Naive thymus-derived CD4-positive, alpha-beta T cell (primary cell): ENCODE measurements around the gene CIBAR2. TPM values are rescaled to one million over a fixed set of nuclear protein-coding genes. Genes with fewer than 3 reads are reported as not detected.

Source experiments
- ATAC-seq: fragments of 150-1000 bp; cut with Tn5 transposase; 2 replicates; pipeline ENCODE4 v1.10.0; 2021; ENCODE audit warnings: mild to moderate bottlenecking, moderate library complexity
- CTCF ChIA-PET: fragments of 350-600 bp; sonication (Branson Sonifier 250); formaldehyde crosslinking; loops from one replicate; lab custom pipeline; 2021; ENCODE audit warnings: antibody characterized with exemption; lab: Charles Lee
- POLR2A ChIA-PET: fragments of 350-600 bp; sonication (Branson Sonifier 250); formaldehyde crosslinking; loops from one replicate; lab custom pipeline; 2021; ENCODE audit warnings: antibody characterized with exemption, inconsistent platforms; lab: Charles Lee
- DNase-seq, 9 donors: peaks; one replicate each; pipeline versions ENCODE4 v3.0.0 to v3.0.0-alpha.2; 2020 to 2022; ENCODE audit warnings: mixed read lengths in 1 of 9
- H3K27ac ChIP-seq: one replicate; pipeline ENCODE4 v1.7.0; 2013; ENCODE audit warnings: mild to moderate bottlenecking, low read depth, low read length, moderate library complexity
- H3K27me3 ChIP-seq, 2 donors: one replicate each; pipeline ENCODE4 v1.7.0; 2013; ENCODE audit warnings: low read length in 2 of 2, mild to moderate bottlenecking in 2 of 2, moderate library complexity in 2 of 2; ENCODE audit not compliant: control insufficient read depth in 2 of 2, insufficient read depth in 2 of 2
- H3K36me3 ChIP-seq, 3 experiments: 1 replicate in 2 of 3; 2 replicates in 1 of 3; pipeline ENCODE4 v1.7.0; 2013; ENCODE audit warnings: low read length in 3 of 3, mild to moderate bottlenecking in 3 of 3, moderate library complexity in 1 of 3; ENCODE audit not compliant: insufficient read depth in 3 of 3, control insufficient read depth in 2 of 3
- H3K4me1 ChIP-seq, 2 donors: one replicate each; pipeline ENCODE4 v1.7.0; 2013; ENCODE audit warnings: low read length in 2 of 2, mild to moderate bottlenecking in 2 of 2, moderate library complexity in 1 of 2; ENCODE audit not compliant: control insufficient read depth in 2 of 2, insufficient read depth in 2 of 2
- H3K4me3 ChIP-seq: 2 replicates; pipeline ENCODE4 v1.7.0; 2013; ENCODE audit warnings: mild to moderate bottlenecking, low read length
- H3K9me3 ChIP-seq, 3 experiments: 1 replicate in 2 of 3; 2 replicates in 1 of 3; pipeline ENCODE4 v1.7.0; 2013; ENCODE audit warnings: low read length in 3 of 3; ENCODE audit not compliant: control insufficient read depth in 2 of 3
- H3K27ac Mint-ChIP-seq, 9 donors: one replicate each; pipeline ENCODE4 v1.8.0; 2020 to 2022; ENCODE audit warnings: mixed read lengths in 9 of 9, mild to moderate bottlenecking in 8 of 9, moderate library complexity in 5 of 9, inconsistent platforms in 2 of 9
- H3K27me3 Mint-ChIP-seq, 5 donors: one replicate each; pipeline ENCODE4 v1.8.0; 2021 to 2022; ENCODE audit warnings: mixed read lengths in 5 of 5, mild to moderate bottlenecking in 1 of 5
- H3K36me3 Mint-ChIP-seq, 5 donors: one replicate each; pipeline ENCODE4 v1.8.0; 2020 to 2022; ENCODE audit warnings: mixed read lengths in 5 of 5, mild to moderate bottlenecking in 3 of 5, inconsistent platforms in 1 of 5
- H3K4me1 Mint-ChIP-seq, 7 donors: one replicate each; pipeline ENCODE4 v1.8.0; 2020 to 2022; ENCODE audit warnings: mixed read lengths in 7 of 7, mild to moderate bottlenecking in 3 of 7, inconsistent platforms in 1 of 7
- H3K4me3 Mint-ChIP-seq, 10 donors: one replicate each; pipeline ENCODE4 v1.8.0; 2020 to 2022; ENCODE audit warnings: mild to moderate bottlenecking in 10 of 10, mixed read lengths in 10 of 10, moderate library complexity in 6 of 10, inconsistent platforms in 2 of 10
- H3K9me3 Mint-ChIP-seq, 11 donors: one replicate each; pipeline ENCODE4 v1.8.0; 2020 to 2022; ENCODE audit warnings: mixed read lengths in 11 of 11, mild to moderate bottlenecking in 4 of 11, inconsistent platforms in 1 of 11, moderate library complexity in 1 of 11
- intact Hi-C, 2 donors: fragments of 100-400 bp; cut with micrococcal nuclease; formaldehyde crosslinking; loops; one replicate each; pipeline ENCODE4 v1.15.1; 2023
- polyA plus RNA-seq, 2 donors: library from polyadenylated mRNA; unstranded; fragments of 300-500 nt; fragmentation: Illumina TruSeq; gene quantifications; one replicate each; pipeline ENCODE4 v1.2.3, GENCODE V29; 2021
- total RNA-seq, 6 experiments: library from RNA in 5 of 6; stranded (reverse) in 5 of 6; gene quantifications; 1 replicate in 5 of 6; 2 replicates in 1 of 6; pipeline ENCODE4 v1.2.3 and lab custom pipeline; 2021 to 2026

Gene CIBAR2
- total and polyA plus RNA-seq, 7 experiments from 2014 or later, result not detected

- peaks cover 0 to 17% (median 0%) of the 10 kb centered on the region in 3 experiments for H3K36me3 ChIP-seq
- H3K9me3 Mint-ChIP-seq, result no peaks in the 10 kb centered on the region
- H3K27me3 ChIP-seq, result no peaks in the 10 kb centered on the region
- intact Hi-C loops, result loop anchor here in 1 of 2 donors (2.0 kb wide), 2 partner anchors 77 to 163 kb away; partner anchors contain the start of gene ZDHHC7
- no peak overlapping the region for H3K4me3 ChIP-seq
- no peak overlapping the region for H3K27ac ChIP-seq
- no peak for DNase-seq
- peaks cover 0 to 2% (median 0%) of the 10 kb centered on the region in 5 donors for H3K27me3 Mint-ChIP-seq
- peaks cover 0 to 4% (median 2%) of the 10 kb centered on the region in 5 donors for H3K36me3 Mint-ChIP-seq
- H3K4me1 ChIP-seq, result no peaks in the 10 kb centered on the region
- peak overlapping the region in 1 of 9 donors; percentile 8 for H3K27ac Mint-ChIP-seq
- ChIA-PET CTCF (interaction anchor here (1.0 to 2.2 kb wide), 4 partner anchors 32 to 334 kb away, joined by 3 to 18 read pairs (median 8); no protein-coding TSS in a partner anchor), POLR2A (no interaction called here)
- no peaks in the 10 kb centered on the region for H3K9me3 ChIP-seq
- no peak for ATAC-seq
- no peak overlapping the region for H3K4me3 Mint-ChIP-seq
- H3K4me1 Mint-ChIP-seq, result peaks cover 2 to 29% (median 14%) of the 10 kb centered on the region in 7 donors
Observed at GRCh38 chr16:85087899-85088569, 24.2 kb downstream of the CIBAR2 start.

GRCh38 chr16:85086347-85087291, 25.7 kb downstream of the CIBAR2 start:
- peak; percentile 88 for ATAC-seq
- Histone ChIP-seq H3K27ac (no peak overlapping the region), H3K4me3 (no peak overlapping the region), H3K9me3 (no peaks in the 10 kb centered on the region), H3K36me3 (peaks cover 0 to 18% (median 0%) of the 10 kb centered on the region in 3 experiments), H3K27me3 (no peaks in the 10 kb centered on the region), H3K4me1 (no peaks in the 10 kb centered on the region)
- CTCF ChIA-PET, result interaction anchor here (0.5 to 3.0 kb wide), 13 partner anchors 9 to 348 kb away, joined by 3 to 20 read pairs (median 6); partner anchors contain the start of genes KIAA0513 and ZDHHC7
- Mint-ChIP-seq H3K4me1 (peaks cover 6 to 31% (median 15%) of the 10 kb centered on the region in 7 donors), H3K27ac (peak overlapping the region in 3 of 9 donors; percentile 23 to 59 (median 43)), H3K36me3 (peaks cover 0 to 4% (median 2%) of the 10 kb centered on the region in 5 donors), H3K27me3 (peaks cover 0 to 2% (median 0%) of the 10 kb centered on the region in 5 donors), H3K9me3 (no peaks in the 10 kb centered on the region), H3K4me3 (no peak overlapping the region)
- DNase-seq, result peak; percentile 44 to 78 (median 74)
- POLR2A ChIA-PET, result interaction anchor here (0.6 to 1.4 kb wide), 7 partner anchors 19 to 75 kb away, joined by 3 to 8 read pairs (median 4); partner anchors contain the start of gene ZDHHC7
- intact Hi-C loops, result loop anchor here (1.0 to 2.0 kb wide), 7 partner anchors 31 to 332 kb away; partner anchors contain the start of gene ZDHHC7 (in 2 of the 2)

- H3K27ac ChIP-seq, result no peak overlapping the region
- peaks cover 0 to 9% (median 2%) of the 10 kb centered on the region in 5 donors for H3K36me3 Mint-ChIP-seq
- H3K27me3 Mint-ChIP-seq, result peaks cover 0 to 2% (median 0%) of the 10 kb centered on the region in 5 donors
- H3K4me1 ChIP-seq, result no peaks in the 10 kb centered on the region
- H3K4me3 Mint-ChIP-seq, result no peak overlapping the region
- POLR2A ChIA-PET, result interaction anchor here (1.0 kb wide), 1 partner anchor 39 kb away, joined by 3 read pairs; no protein-coding TSS in a partner anchor
- ATAC-seq, result no peak
- peaks cover 6 to 25% (median 9%) of the 10 kb centered on the region in 7 donors for H3K4me1 Mint-ChIP-seq
- H3K9me3 ChIP-seq, result no peaks in the 10 kb centered on the region
- no peaks in the 10 kb centered on the region for H3K9me3 Mint-ChIP-seq
- peaks cover 0 to 22% (median 0%) of the 10 kb centered on the region in 3 experiments for H3K36me3 ChIP-seq
- H3K27ac Mint-ChIP-seq, result no peak overlapping the region
- CTCF ChIA-PET, result interaction anchor here (0.5 to 3.0 kb wide), 7 partner anchors 19 to 331 kb away, joined by 3 to 20 read pairs (median 7); partner anchors contain the start of genes KIAA0513 and ZDHHC7
- intact Hi-C loops, result loop anchor here (1.0 to 2.0 kb wide), 7 partner anchors 30 to 331 kb away; partner anchors contain the start of gene ZDHHC7 (in 2 of the 2)
- H3K27me3 ChIP-seq, result no peaks in the 10 kb centered on the region
- no peak overlapping the region for H3K4me3 ChIP-seq
- no peak for DNase-seq
Observed at GRCh38 chr16:85085721-85086120, 26.6 kb downstream of the CIBAR2 start.

- no peaks in the 10 kb centered on the region for H3K9me3 Mint-ChIP-seq
- ATAC-seq (no peak), DNase-seq (no peak)
- no peaks in the 10 kb centered on the region for H3K4me1 ChIP-seq
- peaks cover 0 to 23% (median 0%) of the 10 kb centered on the region in 3 experiments for H3K36me3 ChIP-seq
- H3K27me3 Mint-ChIP-seq, result peaks cover 0 to 2% (median 0%) of the 10 kb centered on the region in 5 donors
- POLR2A ChIA-PET, result interaction anchor here (1.0 kb wide), 1 partner anchor 38 kb away, joined by 3 read pairs; no protein-coding TSS in a partner anchor
- CTCF ChIA-PET, result interaction anchor here (0.8 to 3.0 kb wide), 3 partner anchors 29 to 73 kb away, joined by 4 to 20 read pairs (median 11); partner anchors contain the start of genes KIAA0513 and ZDHHC7
- H3K4me3 ChIP-seq, result no peak overlapping the region
- no peak overlapping the region for H3K4me3 Mint-ChIP-seq
- H3K27ac ChIP-seq, result no peak overlapping the region
- peaks cover 5 to 19% (median 6%) of the 10 kb centered on the region in 7 donors for H3K4me1 Mint-ChIP-seq
- H3K36me3 Mint-ChIP-seq, result peaks cover 0 to 9% (median 2%) of the 10 kb centered on the region in 5 donors
- no peaks in the 10 kb centered on the region for H3K9me3 ChIP-seq
- H3K27me3 ChIP-seq, result no peaks in the 10 kb centered on the region
- H3K27ac Mint-ChIP-seq, result peak overlapping the region in 2 of 9 donors; percentile 9 to 25
- intact Hi-C loops, result no loop called here
Observed at GRCh38 chr16:85084841-85085510, 27.3 kb downstream of the CIBAR2 start.

GRCh38 chr16:85083051-85083639, 29.1 kb downstream of the CIBAR2 start:
- H3K9me3 ChIP-seq, result no peaks in the 10 kb centered on the region
- peaks cover 5 to 19% (median 6%) of the 10 kb centered on the region in 7 donors for H3K4me1 Mint-ChIP-seq
- H3K4me3 ChIP-seq, result no peak overlapping the region
- H3K4me3 Mint-ChIP-seq, result peak overlapping the region in 3 of 10 donors; percentile 3 to 29 (median 8)
- ChIA-PET CTCF (interaction anchor here (0.8 to 1.3 kb wide), 2 partner anchors 27 to 55 kb away, joined by 3 to 6 read pairs; no protein-coding TSS in a partner anchor), POLR2A (no interaction called here)
- no peak for ATAC-seq
- peaks cover 0 to 17% (median 12%) of the 10 kb centered on the region in 5 donors for H3K36me3 Mint-ChIP-seq
- peaks cover 0 to 25% (median 0%) of the 10 kb centered on the region in 3 experiments for H3K36me3 ChIP-seq
- no peaks in the 10 kb centered on the region for H3K27me3 ChIP-seq
- H3K27ac Mint-ChIP-seq, result peak overlapping the region in 5 of 9 donors; percentile 19 to 60 (median 39)
- intact Hi-C loops, result no loop called here
- H3K27ac ChIP-seq, result no peak overlapping the region
- no peak for DNase-seq
- peaks cover 0 to 2% (median 0%) of the 10 kb centered on the region in 5 donors for H3K27me3 Mint-ChIP-seq
- no peaks in the 10 kb centered on the region for H3K4me1 ChIP-seq
- H3K9me3 Mint-ChIP-seq, result no peaks in the 10 kb centered on the region
